ENCODE measurements around the gene PLEKHJ1.
"Not testable (repeated sequence)": the region's sequence is repeated elsewhere in the genome, so short reads cannot be mapped to it uniquely, and the experiment has no call there.

The PLEKHJ1 gene

GRCh38 chr19:2236314-2237050 lies at the start of gene PLEKHJ1, which contains the start of gene SF3A2:
TSS of gene PLEKHJ1 (minus strand) at chr19:2236329. CDS start at chr19:2236248, 81 bp downstream.
TSS of gene SF3A2 (plus strand) at chr19:2236824. CDS start at chr19:2243419, 6,595 bp downstream.
- peak; percentile 79 to 96 for DNase-seq

- DNase-seq: no peak
Measured at GRCh38 chr19:2283835-2284507, 47.8 kb upstream of the PLEKHJ1 start.

- no peak for DNase-seq
Measured at GRCh38 chr19:2282862-2283237, 46.7 kb upstream of the PLEKHJ1 start.

GRCh38 chr19:2282062-2282861 lies 46.1 kb upstream of the PLEKHJ1 start, which contains the start of gene PEAK3:
TSS of gene PEAK3 (minus strand) at chr19:2282175. CDS start at chr19:2280931, 1,244 bp downstream.
- no peak for DNase-seq

- DNase-seq: not testable (repeated sequence)
Measured at GRCh38 chr19:2281265-2282061, 45.3 kb upstream of the PLEKHJ1 start.

- no peak for DNase-seq
Measured at GRCh38 chr19:2280633-2281264, 44.6 kb upstream of the PLEKHJ1 start.

- no peak for DNase-seq
Measured at GRCh38 chr19:2278459-2279158, 42.5 kb upstream of the PLEKHJ1 start.

- no peak for DNase-seq
Measured at GRCh38 chr19:2277138-2277537, 41.0 kb upstream of the PLEKHJ1 start.

GRCh38 chr19:2276429-2276986 lies 40.4 kb upstream of the PLEKHJ1 start:
- no peak for DNase-seq

GRCh38 chr19:2275588-2276428 lies 39.7 kb upstream of the PLEKHJ1 start:
- no peak for DNase-seq

GRCh38 chr19:2274931-2275535 lies 38.9 kb upstream of the PLEKHJ1 start:
- DNase-seq: peak in 1 of 2 experiments; percentile 27

GRCh38 chr19:2274185-2274711 lies 38.1 kb upstream of the PLEKHJ1 start:
- DNase-seq: no peak

GRCh38 chr19:2273356-2274184 lies 37.4 kb upstream of the PLEKHJ1 start:
- DNase-seq: peak in 1 of 2 experiments; percentile 43

- DNase-seq: no peak
Measured at GRCh38 chr19:2271234-2272103, 35.3 kb upstream of the PLEKHJ1 start.

- DNase-seq: peak in 1 of 2 experiments; percentile 38
Measured at GRCh38 chr19:2270423-2271233, 34.5 kb upstream of the PLEKHJ1 start.

GRCh38 chr19:2270157-2270422 lies 34.0 kb upstream of the PLEKHJ1 start:
- DNase-seq: no peak
